ENCODE data around the gene PM20D1. TPM values are rescaled to one million over a fixed set of nuclear protein-coding genes. Genes with fewer than 3 reads are reported as not detected.

Gene PM20D1
- total RNA-seq, 4 donors from 2014 or later, result 33.0 to 77.4 (median 57.8) TPM

DNA sequence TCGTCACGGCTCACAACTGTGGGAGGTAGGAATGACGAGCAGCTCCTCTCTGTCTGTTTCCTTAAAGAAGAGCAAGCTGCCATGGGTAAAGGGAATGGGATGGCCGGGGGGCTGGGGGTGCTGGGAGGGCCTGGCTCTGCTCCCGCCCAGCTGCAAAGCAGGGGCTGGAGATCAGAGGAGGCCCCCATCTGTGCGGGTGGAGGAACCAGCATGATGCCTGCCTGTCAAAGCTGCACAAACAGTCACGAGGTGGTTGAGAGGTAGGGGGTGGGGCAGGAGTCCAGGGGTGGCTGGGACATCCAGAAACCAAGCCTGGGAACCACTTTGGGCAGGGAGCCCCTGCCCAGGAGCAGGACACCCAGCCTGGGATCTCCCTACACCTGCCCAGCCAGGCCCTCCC is 49.5 kb downstream of the PM20D1 start:
- no peak overlapping the region for H3K27ac ChIP-seq
- H3K4me1 ChIP-seq, result peaks cover 13% of the 10 kb centered on the region
- no peak for DNase-seq (ENCODE audit: low spot score in 2 of 2)

DNA sequence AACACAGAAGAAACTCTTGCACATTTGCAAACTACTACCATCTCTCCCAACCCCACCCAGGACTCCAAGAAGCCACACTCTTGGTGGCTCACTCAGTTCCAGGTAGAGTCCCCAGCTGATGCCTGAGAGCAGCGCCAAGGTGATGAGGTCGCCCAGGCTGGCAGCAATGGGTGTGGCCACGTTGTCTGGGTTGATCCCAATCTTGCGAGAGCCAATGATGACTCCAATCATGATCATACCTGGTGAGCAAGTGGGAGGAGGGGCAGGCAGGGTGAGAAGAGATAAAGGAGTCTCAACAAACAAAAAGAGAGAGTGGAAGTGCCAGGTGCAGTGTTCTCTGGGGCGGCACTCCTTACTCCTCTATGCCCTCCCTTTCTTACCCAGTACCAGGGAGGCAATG is 51.4 kb downstream of the PM20D1 start:
- no peak for DNase-seq (ENCODE audit: low spot score in 2 of 2)
- H3K4me3 ChIP-seq, result no peak overlapping the region
- H3K36me3 ChIP-seq, result peaks cover 61% of the 10 kb centered on the region
- H3K4me1 ChIP-seq, result peaks cover 4% of the 10 kb centered on the region
- H3K27me3 ChIP-seq, result no peaks in the 10 kb centered on the region
- no peaks in the 10 kb centered on the region for H3K9me3 ChIP-seq
- H3K27ac ChIP-seq, result no peak overlapping the region
- 66% methylated on average over 5 of the region's 5 CpGs for whole genome bisulfite sequencing
- TF ChIP-seq, protein P1, sequence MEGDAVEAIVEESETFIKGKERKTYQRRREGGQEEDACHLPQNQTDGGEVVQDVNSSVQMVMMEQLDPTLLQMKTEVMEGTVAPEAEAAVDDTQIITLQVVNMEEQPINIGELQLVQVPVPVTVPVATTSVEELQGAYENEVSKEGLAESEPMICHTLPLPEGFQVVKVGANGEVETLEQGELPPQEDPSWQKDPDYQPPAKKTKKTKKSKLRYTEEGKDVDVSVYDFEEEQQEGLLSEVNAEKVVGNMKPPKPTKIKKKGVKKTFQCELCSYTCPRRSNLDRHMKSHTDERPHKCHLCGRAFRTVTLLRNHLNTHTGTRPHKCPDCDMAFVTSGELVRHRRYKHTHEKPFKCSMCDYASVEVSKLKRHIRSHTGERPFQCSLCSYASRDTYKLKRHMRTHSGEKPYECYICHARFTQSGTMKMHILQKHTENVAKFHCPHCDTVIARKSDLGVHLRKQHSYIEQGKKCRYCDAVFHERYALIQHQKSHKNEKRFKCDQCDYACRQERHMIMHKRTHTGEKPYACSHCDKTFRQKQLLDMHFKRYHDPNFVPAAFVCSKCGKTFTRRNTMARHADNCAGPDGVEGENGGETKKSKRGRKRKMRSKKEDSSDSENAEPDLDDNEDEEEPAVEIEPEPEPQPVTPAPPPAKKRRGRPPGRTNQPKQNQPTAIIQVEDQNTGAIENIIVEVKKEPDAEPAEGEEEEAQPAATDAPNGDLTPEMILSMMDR (IDR thresholded peaks at IDR 0.05), result no peak
- no peak for TF ChIP-seq POLR2AphosphoS5 (IDR thresholded peaks at IDR 0.05)
- no peak for TF ChIP-seq EP300 (IDR thresholded peaks at IDR 0.05)
- TF ChIP-seq POLR2A (IDR thresholded peaks at IDR 0.05), result no peak

More for the DNA sequence above, 49.5 kb downstream of the PM20D1 start:
- peaks cover 45% of the 10 kb centered on the region for H3K36me3 ChIP-seq
- 78% methylated on average over 7 of the region's 7 CpGs for WGBS
- no peaks in the 10 kb centered on the region for H3K27me3 ChIP-seq
- H3K9me3 ChIP-seq, result no peaks in the 10 kb centered on the region
- TF ChIP-seq POLR2AphosphoS5 (IDR thresholded peaks at IDR 0.05), result no peak
- TF ChIP-seq POLR2A (IDR thresholded peaks at IDR 0.05), result no peak
- no peak for TF ChIP-seq EP300 (IDR thresholded peaks at IDR 0.05)
- TF ChIP-seq, protein P1 (IDR thresholded peaks at IDR 0.05), result no peak
- H3K4me3 ChIP-seq, result no peak overlapping the region

DNA sequence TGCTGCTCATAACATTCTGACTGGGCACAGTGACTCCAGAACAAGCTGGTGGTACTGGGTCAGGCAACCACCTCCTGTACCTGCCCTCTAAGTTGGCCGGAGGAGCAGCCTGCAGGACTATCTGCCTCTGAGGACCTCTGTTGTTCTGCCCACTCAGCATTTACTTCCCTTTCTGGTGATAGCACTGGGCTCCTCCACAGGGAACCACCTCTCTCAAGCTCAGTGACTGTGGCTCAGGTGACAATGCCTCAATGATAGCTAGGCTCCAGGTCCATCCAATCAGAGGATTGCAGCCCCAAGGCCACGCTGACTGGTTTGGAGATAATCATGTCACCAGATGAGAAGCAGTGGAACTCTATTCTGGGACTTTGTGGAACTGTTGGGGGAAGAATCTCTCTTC is 52.8 kb downstream of the PM20D1 start:
- H3K9me3 ChIP-seq, result no peaks in the 10 kb centered on the region
- no peak for DNase-seq (ENCODE audit: low spot score in 2 of 2)
- no peak for TF ChIP-seq POLR2A (IDR thresholded peaks at IDR 0.05)
- TF ChIP-seq EP300 (IDR thresholded peaks at IDR 0.05), result no peak
- TF ChIP-seq POLR2AphosphoS5 (IDR thresholded peaks at IDR 0.05), result no peak
- TF ChIP-seq, protein P1 (IDR thresholded peaks at IDR 0.05), result no peak
- H3K4me3 ChIP-seq, result no peak overlapping the region
- no peaks in the 10 kb centered on the region for H3K27me3 ChIP-seq
- peaks cover 4% of the 10 kb centered on the region for H3K4me1 ChIP-seq
- peaks cover 72% of the 10 kb centered on the region for H3K36me3 ChIP-seq
- no CpG with 5 or more reads among the region's 2 CpGs for WGBS
- H3K27ac ChIP-seq, result no peak overlapping the region

DNA sequence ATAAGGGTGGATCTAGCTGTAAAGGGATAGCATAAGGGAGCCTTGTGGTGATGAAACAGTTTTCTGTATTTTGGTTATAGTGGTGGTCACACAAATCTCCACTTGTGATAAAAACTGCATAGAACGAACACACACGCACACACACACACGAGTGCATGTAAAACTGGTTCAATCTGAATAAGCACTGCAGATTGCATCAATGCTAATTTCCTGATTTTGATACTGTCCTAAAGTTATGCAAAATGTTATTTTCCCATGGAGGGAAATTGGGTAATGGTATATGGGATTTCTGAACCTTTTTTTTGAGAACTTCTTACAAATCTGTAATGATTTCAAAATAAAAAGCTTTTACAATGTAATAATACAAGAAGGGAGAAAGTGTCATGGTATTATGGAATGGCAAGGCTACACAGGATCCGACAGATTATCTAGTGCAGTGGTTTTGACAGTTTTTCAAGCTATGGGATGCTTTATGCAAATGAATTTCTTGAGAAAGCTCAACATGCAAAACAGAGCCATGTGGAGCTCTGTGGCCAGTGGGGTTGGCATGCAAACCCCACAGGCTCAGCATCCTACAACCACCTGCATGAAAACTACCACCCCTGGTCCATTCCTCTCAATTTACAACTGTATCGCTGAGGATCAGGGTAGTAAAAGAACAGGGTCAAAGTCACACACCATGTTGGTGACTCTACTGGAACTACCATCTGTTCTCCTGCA is 55.8 kb downstream of the PM20D1 start:
- Histone ChIP-seq H3K27ac (no peak overlapping the region), H3K36me3 (peaks cover 75% of the 10 kb centered on the region), H3K9me3 (no peaks in the 10 kb centered on the region), H3K27me3 (no peaks in the 10 kb centered on the region), H3K4me3 (no peak overlapping the region), H3K4me1 (peaks cover 4% of the 10 kb centered on the region)
- TF ChIP-seq, protein P1 (IDR thresholded peaks at IDR 0.05), result no peak
- TF ChIP-seq POLR2AphosphoS5 (IDR thresholded peaks at IDR 0.05) (no peak), POLR2A (IDR thresholded peaks at IDR 0.05) (no peak), EP300 (IDR thresholded peaks at IDR 0.05) (no peak)
- 77% methylated on average over 5 of the region's 5 CpGs for WGBS
- no peak for DNase-seq (ENCODE audit: low spot score in 2 of 2)

DNA sequence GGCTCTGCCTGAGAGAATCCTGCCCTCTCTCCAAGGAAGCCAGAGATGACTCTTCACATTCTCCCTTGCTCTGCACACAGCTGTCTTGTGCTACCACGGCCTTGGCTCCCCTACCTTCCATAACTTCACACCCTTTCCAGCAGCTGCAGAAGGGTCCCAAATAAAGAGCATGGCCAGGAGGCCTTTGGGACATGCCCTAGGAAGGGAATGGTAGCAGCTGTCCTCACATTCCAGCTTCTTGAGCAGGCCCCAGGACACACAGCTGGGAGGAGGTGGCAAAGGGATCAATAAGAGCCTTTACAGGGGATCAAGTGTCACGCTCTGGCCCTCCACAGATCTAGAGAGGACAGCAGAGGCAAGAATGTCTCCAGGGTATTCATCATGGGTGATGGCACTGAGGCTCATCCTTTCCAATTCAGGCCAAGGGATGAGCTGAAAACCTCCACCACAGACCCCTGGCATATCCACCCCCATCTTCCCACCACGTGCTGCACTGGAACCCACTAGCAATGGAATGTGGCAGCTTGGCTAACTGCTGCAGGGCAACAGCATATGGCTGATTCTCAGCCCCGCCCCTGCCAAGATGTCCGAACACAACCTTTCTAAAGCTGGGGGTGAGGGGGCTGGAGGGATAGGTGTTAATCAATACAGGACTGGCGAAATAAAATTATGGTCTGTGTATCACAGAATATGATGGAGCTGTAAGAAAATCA is 56.8 kb downstream of the PM20D1 start:
- 88% methylated on average over 5 of the region's 6 CpGs for WGBS
- TF ChIP-seq EP300 (IDR thresholded peaks at IDR 0.05) (no peak), POLR2A (IDR thresholded peaks at IDR 0.05) (no peak), POLR2AphosphoS5 (IDR thresholded peaks at IDR 0.05) (no peak)
- TF ChIP-seq, protein P1 (IDR thresholded peaks at IDR 0.05), result no peak
- no peaks in the 10 kb centered on the region for H3K27me3 ChIP-seq
- no peak overlapping the region for H3K4me3 ChIP-seq
- no peak for DNase-seq (ENCODE audit: low spot score in 2 of 2)
- no peak overlapping the region for H3K27ac ChIP-seq
- H3K9me3 ChIP-seq, result no peaks in the 10 kb centered on the region
- peaks cover 68% of the 10 kb centered on the region for H3K36me3 ChIP-seq
- no peaks in the 10 kb centered on the region for H3K4me1 ChIP-seq
